Inflammatory macrophage (primary cell): ENCODE measurements around the gene PRSS56.
"Not testable (repeated sequence)": the region's sequence is repeated elsewhere in the genome, so short reads cannot be mapped to it uniquely, and the experiment has no call there.

ENCODE experiments used
- DNase-seq, 2 donors: peaks; one replicate each; pipeline ENCODE4 v3.0.0-alpha.2; 2020 to 2022

PRSS56 gene

DNA sequence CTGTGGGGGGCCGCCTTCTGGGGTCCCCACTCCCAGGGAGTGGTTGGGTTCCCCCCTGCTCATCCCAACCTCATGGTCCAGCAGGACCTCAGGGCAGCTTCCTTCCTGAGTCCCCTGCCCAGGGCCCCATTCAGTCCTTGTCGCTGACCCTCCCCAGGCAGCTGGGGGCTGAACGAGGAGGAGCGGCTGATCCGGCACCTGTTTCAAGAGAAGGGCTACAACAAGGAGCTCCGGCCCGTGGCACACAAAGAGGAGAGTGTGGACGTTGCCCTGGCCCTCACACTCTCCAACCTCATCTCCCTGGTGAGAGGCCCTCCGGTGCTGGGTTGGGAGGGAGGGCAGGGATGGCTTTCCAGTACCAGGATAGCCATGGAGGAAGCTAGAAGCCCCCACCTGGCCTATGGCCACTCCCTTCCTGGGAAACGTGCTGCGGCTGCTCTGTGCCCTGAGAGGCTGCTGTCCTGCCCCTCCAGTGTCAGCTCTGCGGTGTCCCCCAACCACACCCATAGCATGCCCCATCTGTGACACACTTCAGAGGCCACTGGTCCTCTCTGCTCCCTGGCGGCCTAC is 6.3 kb downstream of the PRSS56 start:
- DNase-seq = no peak

DNA sequence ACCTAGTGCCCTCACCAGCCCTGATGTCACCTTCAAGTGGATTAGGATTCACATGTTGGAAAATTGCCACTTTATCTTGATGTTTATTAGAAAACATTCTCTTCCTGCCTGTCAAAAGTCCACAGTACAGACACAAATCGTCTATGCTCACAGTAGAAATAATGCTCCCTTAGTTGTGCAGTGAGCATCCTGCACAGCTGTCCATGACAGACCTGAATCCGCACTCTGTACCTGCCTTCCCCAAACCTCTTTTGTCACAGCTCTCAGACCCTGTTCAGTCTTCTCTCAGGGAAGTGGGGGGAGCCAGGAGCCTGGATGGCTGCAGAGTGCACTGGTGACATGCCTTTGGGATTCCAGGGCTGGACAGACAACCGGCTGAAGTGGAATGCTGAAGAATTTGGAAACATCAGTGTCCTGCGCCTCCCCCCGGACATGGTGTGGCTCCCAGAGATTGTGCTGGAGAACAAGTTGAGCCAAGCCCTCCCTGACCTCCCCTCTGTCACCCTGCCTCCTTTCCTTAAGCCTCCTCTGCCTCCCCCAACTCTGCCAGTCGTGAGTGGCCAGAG is 7.8 kb downstream of the PRSS56 start:
- DNase-seq = no peak

DNA sequence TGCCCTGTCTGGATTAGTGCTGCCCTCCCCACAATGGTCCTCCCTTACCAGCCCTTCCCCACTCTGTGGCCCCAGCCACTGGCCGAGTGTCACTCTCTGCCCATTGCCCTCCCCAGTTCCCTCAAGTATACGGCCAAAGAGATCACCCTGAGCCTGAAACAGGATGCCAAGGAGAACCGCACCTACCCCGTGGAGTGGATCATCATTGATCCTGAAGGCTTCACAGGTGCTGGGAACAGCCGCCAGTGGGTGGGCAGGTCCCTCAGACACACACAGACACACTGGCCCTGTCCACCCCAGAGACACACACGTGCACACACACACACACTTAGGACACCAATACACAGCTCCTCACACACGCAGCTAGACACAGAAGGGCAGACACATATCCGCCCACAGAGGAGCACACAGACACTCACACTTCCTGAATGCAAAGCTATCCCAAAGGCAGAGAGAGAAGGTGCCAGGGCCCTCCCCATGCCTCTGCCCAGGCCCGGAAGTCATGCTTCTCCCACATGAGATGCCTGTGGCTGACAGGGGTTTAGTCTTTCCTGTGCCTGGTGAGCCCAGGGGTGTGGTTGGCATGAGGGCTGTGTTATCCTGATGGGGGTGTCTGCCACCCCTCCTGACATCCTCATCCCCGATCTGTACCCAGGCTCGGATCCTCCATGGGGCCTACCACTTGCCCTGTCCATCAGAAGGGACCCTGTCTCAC is 8.7 kb downstream of the PRSS56 start:
- DNase-seq = peak; percentile 51 to 77

DNA sequence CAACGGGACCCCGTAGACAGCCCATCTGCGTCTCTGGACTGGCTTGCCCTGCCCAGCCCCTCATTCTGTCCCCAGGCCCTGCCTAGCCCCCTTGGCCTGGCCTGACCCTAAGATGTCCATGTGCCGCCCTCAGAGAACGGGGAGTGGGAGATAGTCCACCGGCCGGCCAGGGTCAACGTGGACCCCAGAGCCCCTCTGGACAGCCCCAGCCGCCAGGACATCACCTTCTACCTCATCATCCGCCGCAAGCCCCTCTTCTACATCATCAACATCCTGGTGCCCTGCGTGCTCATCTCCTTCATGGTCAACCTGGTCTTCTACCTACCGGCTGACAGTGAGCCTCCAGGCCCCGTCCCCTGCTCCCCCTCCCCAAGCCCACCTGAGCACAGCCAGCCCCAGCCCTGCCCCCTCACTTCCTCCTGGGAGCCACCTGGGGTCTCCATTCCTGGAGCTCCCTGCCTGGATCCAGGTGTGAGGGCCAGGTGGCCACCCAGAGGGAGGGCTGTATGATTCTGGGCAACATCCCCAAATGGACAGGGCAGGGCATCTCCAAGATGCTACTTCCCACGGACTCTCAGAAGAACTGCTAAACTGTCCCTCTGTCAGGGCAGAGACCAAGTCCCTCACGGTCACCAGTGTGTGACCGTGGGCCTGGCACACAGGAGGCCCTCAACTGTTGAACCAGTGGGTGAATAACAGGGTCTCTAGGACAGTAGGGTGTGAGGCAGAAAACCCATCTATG is 9.8 kb downstream of the PRSS56 start:
- no peak for DNase-seq

DNA sequence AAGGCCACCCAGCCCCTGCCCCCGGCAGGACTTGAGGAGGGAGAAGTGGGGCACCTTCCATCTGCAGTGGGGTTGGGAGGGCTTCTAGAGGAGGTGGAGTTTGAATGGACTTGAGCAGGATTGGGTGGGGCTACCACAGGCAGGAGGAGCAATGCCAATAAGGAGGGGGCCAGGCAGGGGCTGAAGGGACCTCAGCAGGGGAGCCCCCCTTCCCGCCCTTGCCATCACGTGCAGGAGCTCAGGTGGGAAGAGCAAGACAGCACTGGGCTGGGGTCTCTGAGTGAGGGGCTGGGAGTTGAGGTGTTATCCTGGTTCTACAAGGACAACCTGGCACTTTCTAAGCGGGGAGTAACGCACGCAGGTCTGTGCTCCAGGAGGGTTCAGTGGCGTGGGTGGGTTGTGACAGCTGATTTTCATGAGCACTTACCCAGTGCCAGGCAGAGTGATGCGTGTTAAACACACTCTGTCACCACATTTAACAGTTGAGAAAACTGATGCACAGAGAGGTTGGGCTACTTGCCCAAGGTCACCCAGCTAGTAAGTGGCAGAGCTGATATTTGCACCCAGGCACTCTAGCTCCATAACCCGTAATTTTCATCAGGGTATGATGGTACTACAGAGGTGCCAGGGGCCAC is 10.6 kb downstream of the PRSS56 start:
- DNase-seq = no peak

DNA sequence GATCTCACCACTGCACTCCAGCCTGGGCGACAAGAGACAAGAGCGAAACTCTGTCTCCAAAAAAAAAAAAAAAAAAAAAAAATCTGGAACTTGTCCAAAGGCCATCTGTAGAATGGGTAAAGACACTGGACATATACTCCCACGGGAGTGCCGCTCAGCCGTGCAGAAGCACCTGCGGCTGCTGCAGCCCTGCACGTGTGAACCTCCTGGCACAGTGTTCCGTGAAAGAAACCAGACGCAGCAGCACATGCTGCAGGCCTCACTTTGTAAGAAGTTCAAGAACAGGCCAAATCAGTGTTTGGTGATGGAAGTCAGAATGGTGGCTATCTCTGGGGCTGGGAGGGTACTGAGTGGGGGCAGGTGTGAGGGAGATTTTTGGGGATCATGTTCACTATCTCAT is 12.2 kb downstream of the PRSS56 start:
- DNase-seq = no peak

DNA sequence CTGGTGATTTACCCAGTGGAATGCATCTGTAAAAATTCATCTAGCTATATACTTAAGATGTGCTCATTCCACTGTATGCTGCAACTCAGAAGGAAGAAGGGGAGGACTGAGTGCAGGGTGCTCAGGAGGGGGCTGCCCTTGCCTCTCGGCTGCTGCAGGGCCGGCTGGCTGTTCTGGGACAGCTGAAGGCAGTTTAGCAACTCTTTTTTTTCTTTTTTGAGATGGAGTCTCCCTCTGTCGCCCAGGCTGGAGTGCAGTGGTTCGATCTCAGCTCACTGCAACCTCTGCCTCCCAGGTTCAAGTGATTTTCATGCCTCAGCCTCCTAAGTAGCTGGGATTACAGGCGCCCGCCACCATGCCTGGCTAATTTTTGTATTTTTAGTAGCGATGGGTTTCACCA is 12.6 kb downstream of the PRSS56 start:
- DNase-seq = not testable (repeated sequence)

DNA sequence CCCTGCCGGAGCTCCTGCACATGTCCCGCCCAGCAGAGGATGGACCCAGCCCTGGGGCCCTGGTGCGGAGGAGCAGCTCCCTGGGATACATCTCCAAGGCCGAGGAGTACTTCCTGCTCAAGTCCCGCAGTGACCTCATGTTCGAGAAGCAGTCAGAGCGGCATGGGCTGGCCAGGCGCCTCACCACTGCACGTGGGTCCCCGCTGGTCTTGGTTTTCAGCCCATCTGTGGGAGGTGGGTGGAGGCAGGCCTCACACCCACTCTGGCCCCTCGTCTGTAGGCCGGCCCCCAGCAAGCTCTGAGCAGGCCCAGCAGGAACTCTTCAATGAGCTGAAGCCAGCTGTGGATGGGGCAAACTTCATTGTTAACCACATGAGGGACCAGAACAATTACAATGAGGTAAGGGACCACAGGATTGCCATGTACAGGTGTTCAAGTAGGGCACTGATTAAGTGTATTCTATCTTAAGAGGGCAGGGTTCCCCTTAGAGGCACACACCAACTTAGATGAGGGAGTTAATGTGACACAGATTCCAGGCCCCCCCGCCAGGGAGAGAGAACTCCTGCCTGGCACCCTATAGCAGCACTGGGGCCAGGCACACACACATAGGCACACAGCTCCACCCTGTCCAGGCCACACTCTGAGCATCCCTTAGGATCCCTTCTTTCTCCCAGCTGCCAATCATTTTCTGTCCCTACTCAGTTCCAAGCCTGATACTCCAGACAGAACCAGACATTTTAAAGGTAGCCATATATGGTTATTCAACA is 13.9 kb downstream of the PRSS56 start:
- DNase-seq = peak; percentile 37 to 54

DNA sequence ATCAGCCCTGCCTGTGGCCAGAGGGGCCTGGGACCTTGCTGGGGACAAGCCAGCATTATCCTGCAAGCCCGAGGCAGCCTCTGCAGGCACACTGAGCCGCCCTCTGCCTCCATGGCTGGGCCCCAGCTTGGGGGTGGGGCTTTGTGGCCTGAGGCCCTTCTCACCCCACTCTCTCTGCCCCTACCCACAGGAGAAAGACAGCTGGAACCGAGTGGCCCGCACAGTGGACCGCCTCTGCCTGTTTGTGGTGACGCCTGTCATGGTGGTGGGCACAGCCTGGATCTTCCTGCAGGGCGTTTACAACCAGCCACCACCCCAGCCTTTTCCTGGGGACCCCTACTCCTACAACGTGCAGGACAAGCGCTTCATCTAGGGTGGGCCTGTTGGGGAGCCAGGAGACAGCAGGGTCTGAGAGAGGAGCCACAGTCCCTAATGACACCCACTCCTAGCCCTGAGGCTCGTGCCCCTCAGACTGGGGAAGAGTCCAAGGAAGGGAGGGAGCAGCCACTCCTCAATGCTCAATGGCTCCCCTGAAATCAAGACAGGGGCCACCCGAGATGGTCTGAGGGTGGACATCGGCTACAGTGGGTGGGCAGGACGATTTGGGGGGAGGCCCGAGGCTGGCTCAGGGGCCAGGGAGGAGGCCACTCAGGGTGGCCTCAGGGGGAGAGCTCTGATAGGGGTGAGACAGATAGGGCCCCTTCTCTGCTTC is 14.9 kb downstream of the PRSS56 start:
- no peak for DNase-seq

DNA sequence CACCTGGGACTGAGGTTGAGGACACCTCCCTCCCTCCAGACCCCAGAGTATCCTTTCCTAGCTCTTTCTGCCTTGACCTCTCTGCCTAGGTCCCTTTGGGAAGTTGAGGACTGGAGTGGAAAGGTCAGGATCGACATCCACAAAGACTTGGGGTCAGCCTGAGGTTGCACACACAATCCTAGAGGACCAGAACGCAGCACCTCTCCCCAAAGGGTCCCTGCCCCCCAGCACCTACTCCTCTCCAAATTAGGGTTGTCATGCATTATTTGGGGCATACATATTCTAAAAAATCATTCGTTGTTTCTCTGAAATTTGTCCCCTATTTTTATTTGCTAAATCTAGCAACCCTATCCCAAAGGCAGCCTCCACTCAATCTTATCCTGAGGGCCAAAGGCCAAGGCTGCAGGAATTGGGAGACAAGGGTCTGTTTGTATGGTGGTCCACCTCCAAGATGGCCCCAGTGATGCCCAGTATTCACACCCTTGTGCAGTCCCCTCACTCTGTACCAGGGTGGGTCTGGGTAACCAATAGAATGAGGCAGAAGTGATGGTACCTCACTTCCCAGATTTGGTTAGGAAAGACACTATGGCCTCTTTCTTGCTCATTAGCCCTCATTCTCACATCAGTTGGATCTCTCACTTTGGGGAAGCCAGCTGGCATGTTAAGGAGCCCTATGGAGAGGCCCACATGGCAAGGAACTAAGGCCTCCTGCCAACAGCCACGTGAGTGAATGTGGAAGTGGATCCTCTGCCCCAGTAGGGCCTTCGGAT is 15.8 kb downstream of the PRSS56 start:
- peak; percentile 25 to 37 for DNase-seq

DNA sequence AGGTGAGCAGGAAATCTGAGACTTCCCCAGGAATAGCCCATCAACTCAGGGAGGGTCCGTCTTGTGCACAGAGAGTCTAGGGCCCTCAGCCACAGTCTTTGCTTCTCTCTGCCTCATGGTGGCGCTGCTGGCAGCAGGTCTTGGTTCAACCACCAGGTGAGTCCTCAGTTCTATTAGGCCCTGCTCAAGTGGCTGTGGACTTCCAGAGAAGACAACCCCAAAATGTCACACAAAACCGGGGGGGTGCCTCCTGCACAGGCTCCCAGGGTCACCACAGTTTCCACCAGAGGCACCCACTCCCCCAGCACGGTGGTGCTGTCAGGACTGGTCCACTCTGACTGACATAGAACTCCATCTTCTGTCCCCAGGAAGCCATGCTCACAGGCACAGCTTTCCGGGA is 16.9 kb downstream of the PRSS56 start:
- no peak for DNase-seq

DNA sequence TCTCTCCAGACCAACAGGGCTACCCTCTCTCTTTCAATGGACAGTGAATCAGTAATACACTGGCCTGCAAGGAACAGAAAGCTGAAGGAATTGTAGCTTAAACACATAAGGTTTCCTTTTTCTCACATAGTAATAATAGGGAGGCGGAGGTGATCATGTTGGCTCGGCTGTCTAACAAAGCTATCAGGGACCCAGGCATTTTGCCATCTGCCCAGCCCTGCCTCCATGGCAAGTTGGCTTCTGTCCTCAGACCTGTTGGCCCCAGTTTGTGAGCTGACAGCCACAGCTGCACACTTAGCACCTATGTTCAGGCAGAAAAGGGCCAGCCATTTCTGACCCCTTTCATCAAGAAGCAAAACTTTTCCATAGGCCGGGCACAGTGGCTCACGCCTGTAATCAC is 17.3 kb downstream of the PRSS56 start:
- no peak for DNase-seq

DNA sequence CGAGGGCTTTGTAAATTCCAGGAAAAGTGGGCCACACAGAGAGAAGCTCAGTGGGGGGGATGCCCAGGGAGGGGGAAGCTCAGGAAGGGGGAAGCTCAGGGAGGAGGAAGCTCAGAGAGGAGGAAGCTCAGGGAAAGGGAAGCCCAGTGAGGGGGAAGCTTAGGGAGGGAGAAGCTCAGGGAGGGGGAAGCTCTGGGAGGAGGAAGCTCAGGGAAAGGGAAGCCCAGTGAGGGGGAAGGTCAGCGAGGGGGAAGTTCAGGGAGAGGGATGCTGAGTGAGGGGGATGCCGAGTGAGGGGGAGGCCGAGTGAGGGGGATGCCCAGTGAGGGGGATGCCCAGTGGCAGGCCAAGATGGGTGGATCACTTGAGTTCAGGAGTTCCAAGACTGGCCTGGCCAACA is 18.5 kb downstream of the PRSS56 start:
- DNase-seq = peak; percentile 78 to 90

DNA sequence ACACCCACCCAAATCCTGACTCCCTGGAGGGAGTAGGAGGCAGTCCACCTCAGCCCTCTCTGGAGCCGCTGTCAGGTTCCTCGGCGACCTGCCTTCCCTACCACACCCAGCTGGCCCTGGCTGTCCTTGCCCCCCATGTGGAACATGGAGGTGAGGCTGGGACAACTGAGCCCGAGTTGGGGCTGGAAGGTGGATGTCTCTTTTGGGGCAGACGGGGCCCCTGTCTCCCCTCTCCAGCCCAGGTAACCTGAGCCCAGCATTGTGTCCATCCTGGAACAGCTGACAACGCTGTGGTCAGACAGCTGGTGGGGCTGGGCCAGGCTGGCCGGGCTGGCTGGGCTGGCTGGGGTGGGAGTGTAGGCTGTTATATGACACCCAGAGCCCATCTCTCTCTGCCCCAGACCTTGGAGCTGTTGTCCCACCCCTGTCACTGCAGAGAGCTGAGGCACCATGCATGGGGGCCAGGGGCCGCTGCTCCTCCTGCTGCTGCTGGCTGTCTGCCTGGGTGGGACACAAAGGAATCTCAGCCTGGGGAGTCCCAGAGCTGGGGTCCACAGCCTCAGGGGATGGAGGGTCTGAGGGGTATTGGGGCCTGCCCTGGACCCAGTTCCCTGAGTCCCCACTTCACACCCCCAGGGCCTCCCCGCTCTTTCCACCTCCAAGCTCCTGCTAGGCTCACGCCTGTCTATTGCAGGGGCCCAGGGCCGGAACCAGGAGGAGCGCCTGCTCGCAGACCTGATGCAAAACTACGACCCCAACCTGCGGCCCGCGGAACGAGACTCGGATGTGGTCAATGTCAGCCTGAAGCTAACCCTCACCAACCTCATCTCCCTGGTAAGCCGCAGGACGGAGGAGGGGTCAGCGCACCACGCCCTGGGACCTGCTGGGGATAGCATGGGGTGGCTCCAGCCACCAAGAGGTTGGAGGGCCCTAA is 19.4 kb downstream of the PRSS56 start, which contains the start of gene CHRNG:
Gene CHRNG (plus strand): TSS at position 395 of the 934 bp plus-strand sequence. CDS start 56 bp downstream, at position 451.
- no peak for DNase-seq

DNA sequence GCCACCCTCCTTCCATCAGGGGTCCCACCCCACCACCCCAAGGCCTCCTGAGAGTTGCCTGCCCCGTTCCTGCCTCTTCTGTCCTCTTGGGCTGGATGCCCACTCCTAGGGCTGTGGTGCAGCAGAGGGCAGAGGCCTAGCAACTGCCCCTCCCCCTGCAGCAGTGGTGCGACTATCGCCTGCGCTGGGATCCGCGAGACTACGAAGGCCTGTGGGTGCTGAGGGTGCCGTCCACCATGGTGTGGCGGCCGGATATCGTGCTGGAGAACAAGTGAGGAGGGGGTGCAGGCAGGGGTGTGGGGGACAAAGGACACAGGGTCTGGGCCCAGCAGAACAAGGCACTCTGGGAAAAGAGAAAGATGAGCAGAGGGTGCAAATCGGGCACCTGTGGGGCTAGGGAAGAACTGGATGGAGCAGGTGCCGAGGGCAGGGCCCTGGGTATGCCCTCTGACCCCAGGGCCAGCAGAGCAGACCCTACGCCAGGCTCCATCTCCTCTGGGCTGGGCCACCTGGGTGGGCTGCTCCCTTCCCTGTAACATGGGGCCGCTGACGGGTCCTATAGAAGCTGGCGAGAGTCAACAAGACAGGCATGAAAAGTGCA is 20.4 kb downstream of the PRSS56 start:
- DNase-seq = no peak

DNA sequence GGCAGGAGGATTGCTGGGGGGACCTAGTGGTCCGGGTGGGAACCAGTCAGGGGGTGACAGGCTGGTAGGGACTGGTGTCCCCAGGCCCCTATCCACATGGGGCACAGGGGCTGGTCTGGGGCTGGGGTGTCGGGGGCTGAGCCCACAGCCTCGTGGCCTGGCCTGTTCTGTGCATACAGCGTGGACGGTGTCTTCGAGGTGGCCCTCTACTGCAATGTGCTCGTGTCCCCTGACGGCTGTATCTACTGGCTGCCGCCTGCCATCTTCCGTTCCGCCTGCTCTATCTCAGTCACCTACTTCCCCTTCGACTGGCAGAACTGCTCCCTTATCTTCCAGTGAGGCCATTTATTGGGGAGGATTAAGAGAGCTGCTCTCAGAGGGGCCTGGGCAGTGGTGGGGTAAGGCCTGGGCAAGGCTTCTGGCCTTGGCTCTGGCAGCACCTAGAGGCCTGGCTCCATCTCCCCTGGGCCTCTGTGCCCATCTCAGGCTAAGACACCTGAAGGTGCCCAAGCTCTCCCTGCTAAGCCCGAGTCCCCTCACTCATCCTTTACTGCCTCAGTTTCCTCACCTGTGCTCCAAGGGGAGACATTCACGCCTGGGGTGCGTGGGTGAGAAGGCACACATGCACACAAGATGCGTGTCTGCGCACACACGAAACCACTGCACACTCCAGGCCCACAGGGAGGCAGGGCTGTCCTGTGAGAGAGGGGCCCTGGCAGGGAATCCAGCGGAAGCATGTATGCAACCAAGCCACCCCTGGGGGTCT is 21.2 kb downstream of the PRSS56 start:
- DNase-seq = peak; percentile 38 to 54

DNA sequence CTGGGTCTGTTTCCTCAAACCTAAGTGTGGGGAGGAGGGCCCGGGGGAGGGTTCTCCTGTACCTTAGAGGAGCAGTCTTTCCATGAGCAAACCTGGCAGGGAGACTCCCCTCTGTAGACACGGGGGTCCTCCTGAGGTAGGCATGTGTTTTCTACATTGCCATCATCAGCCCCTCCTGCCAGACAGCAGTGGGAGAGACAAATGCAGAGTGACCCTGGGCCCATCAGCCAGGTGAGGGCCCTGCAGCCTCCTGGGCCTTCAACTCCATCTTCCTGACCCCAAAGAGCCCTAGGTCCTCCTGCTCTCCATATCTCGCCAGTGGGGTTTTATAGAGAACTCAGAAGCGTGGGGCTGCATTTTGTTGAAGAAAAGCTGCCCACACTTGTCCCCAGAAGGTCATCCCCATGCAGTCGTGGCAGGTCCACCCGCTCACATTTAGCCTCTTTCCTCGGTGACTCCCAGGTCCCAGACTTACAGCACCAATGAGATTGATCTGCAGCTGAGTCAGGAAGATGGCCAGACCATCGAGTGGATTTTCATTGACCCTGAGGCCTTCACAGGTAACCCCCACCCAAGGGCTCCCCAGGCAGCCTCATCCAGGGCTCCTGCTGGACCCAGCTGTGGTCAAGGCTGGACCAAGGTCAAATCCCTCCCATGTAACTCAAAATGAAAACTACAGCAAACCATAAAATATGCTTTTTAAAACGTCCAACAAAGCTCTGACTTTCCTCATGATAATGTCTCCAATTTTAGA is 21.9 kb downstream of the PRSS56 start:
- no peak for DNase-seq
